Stimulated activated CD4-positive, alpha-beta T cell treated with anti-CD3 and anti-CD28 coated beads, Interleukin-4, amount 100 ng/mL, for 1 hour (primary cell): ENCODE data around the gene POLR1B.
"Not testable (repeated sequence)": the region's sequence is repeated elsewhere in the genome, so short reads cannot be mapped to it uniquely, and the experiment has no call there.

ENCODE experiments used
- DNase-seq: peaks from one replicate; pipeline ENCODE4 v3.0.0-alpha.2; 2020

Gene POLR1B

GRCh38 chr2:112542123-112542983 is at the start of gene POLR1B:
Gene POLR1B, plus strand, starts transcription at chr2:112542465. Its CDS starts 30 bp downstream, at chr2:112542495.
- peak; percentile 71 for DNase-seq

GRCh38 chr2:112493048-112493447 is 49.2 kb upstream of the POLR1B start:
- DNase-seq: no peak

- DNase-seq: no peak
Measured at GRCh38 chr2:112493858-112494648, 48.2 kb upstream of the POLR1B start.

GRCh38 chr2:112494828-112495227 is 47.4 kb upstream of the POLR1B start:
- no peak for DNase-seq

- not testable (repeated sequence) for DNase-seq
Measured at GRCh38 chr2:112495878-112496277, 46.4 kb upstream of the POLR1B start.

- peak; percentile 40 for DNase-seq
Measured at GRCh38 chr2:112500850-112501484, 41.3 kb upstream of the POLR1B start.

GRCh38 chr2:112509239-112509998 is 32.8 kb upstream of the POLR1B start:
- DNase-seq: not testable (repeated sequence)

GRCh38 chr2:112516801-112517200 is 25.5 kb upstream of the POLR1B start:
- DNase-seq: no peak

- DNase-seq: no peak
Measured at GRCh38 chr2:112518807-112519206, 23.5 kb upstream of the POLR1B start.

GRCh38 chr2:112519506-112519905 is 22.8 kb upstream of the POLR1B start:
- DNase-seq: no peak

- no peak for DNase-seq
Measured at GRCh38 chr2:112520234-112520783, 22.0 kb upstream of the POLR1B start.

GRCh38 chr2:112523291-112523777 is 18.9 kb upstream of the POLR1B start:
- DNase-seq: no peak

- DNase-seq: not testable (repeated sequence)
Measured at GRCh38 chr2:112524276-112524675, 18.0 kb upstream of the POLR1B start.

- DNase-seq: no peak
Measured at GRCh38 chr2:112528541-112528940, 13.7 kb upstream of the POLR1B start.

GRCh38 chr2:112529757-112530156 is 12.5 kb upstream of the POLR1B start:
- DNase-seq: no peak

- no peak for DNase-seq
Measured at GRCh38 chr2:112530728-112531127, 11.5 kb upstream of the POLR1B start.

GRCh38 chr2:112534826-112535225 is 7.4 kb upstream of the POLR1B start:
- no peak for DNase-seq

- not testable (repeated sequence) for DNase-seq
Measured at GRCh38 chr2:112536665-112537064, 5.6 kb upstream of the POLR1B start.

- no peak for DNase-seq
Measured at GRCh38 chr2:112539306-112539705, 3.0 kb upstream of the POLR1B start.

- no peak for DNase-seq
Measured at GRCh38 chr2:112540906-112541305, 1.4 kb upstream of the POLR1B start.

GRCh38 chr2:112541315-112542122 is 746 bp upstream of the POLR1B start:
- DNase-seq: peak; percentile 66
